Retinal pigment epithelial cell (primary cell): Measurements from ENCODE around the gene EPHB3.

Experiments
- DNase-seq: peaks from one replicate; pipeline ENCODE4 v3.0.0-alpha.2; 2010; ENCODE audit warnings: low read depth
- H3K4me3 ChIP-seq: 2 replicates; pipeline ENCODE4 v1.5.1; 2011; ENCODE audit warnings: mild to moderate bottlenecking, low read length, control low read depth, moderate library complexity
- TF ChIP-seq, protein P1 (sequence below): conservative IDR thresholded peaks from 2 replicates; pipeline ENCODE4 v1.5.1; 2011; ENCODE audit warnings: low read depth, low read length, control low read depth, inconsistent platforms

Gene EPHB3

DNA sequence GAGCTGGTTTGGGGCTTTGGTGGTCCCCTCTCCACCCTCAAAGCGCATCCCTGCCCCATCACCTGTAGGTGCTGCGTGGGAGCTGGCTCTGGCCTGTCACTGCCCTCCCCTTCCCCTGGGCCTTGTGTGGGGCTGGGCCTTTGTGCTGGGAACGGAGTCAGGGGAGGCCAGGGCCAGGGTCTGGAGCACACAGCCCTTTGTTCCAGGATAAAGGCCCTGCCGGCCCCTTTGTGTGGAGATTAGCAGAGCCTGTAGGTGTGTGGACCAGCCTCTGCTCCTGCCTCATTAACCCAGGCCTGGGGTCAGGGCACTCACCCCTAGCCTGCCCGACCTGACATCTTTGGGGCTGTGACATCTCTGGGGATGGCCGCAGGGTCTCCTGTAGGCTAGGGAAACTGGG is 8.9 kb downstream of the EPHB3 start:
- no peak for DNase-seq
- H3K4me3 ChIP-seq = no peak overlapping the region
- TF ChIP-seq, protein P1, sequence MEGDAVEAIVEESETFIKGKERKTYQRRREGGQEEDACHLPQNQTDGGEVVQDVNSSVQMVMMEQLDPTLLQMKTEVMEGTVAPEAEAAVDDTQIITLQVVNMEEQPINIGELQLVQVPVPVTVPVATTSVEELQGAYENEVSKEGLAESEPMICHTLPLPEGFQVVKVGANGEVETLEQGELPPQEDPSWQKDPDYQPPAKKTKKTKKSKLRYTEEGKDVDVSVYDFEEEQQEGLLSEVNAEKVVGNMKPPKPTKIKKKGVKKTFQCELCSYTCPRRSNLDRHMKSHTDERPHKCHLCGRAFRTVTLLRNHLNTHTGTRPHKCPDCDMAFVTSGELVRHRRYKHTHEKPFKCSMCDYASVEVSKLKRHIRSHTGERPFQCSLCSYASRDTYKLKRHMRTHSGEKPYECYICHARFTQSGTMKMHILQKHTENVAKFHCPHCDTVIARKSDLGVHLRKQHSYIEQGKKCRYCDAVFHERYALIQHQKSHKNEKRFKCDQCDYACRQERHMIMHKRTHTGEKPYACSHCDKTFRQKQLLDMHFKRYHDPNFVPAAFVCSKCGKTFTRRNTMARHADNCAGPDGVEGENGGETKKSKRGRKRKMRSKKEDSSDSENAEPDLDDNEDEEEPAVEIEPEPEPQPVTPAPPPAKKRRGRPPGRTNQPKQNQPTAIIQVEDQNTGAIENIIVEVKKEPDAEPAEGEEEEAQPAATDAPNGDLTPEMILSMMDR = no peak

DNA sequence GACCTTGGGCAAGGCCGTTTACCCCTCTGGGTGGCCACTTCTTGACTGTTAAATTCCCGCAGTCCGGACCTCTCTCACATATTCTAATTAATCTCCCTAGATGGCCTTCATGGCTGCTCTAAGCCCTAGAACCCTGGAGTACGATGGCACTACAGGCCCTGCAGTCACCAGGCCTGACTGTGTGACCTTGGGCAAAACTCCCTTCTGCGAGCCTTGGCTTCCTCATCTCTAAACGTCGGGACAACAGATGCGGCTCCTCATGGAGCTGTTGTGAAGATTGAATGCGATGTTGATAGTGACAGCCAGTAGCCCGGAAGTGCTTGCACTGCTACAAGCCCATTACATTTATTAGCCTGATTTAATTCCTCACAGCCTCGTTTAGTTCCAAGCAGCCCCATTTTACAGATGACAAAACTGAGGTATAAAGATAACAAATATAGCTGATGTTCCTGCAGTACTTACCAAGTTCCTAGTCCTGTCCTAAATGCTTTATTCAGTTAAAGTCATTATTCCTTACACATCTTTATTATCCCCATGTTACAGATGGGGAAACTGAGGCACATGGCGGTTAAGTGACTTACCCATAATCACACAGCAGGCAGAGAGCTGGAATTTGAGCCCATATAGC is 10.3 kb downstream of the EPHB3 start:
- H3K4me3 ChIP-seq = no peak overlapping the region
- no peak for DNase-seq
- TF ChIP-seq, protein P1 = no peak

- no peak for DNase-seq
- TF ChIP-seq, protein P1 = no peak
- H3K4me3 ChIP-seq = no peak overlapping the region
Observed at GRCh38 chr3:184572633-184573270, 11.2 kb downstream of the EPHB3 start.

GRCh38 chr3:184574515-184575417 is 13.2 kb downstream of the EPHB3 start:
- DNase-seq = no peak
- TF ChIP-seq, protein P1 = peak; percentile 5
- H3K4me3 ChIP-seq = no peak overlapping the region

DNA sequence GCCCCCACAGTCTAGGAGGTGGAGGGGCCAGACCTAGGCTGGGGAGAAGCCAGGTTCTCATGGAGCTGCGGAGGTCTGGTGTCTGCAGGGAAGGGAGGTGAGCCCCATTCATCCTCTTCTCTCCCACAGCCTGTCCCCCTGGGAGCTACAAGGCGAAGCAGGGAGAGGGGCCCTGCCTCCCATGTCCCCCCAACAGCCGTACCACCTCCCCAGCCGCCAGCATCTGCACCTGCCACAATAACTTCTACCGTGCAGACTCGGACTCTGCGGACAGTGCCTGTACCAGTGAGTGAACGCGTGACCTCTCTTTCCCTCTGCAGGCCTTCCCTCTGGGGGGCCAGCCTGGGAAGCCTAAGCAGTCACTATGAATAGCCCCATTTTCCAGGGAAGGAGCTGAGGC is 14.1 kb downstream of the EPHB3 start:
- DNase-seq = no peak
- no peak overlapping the region for H3K4me3 ChIP-seq
- TF ChIP-seq, protein P1 = no peak

DNA sequence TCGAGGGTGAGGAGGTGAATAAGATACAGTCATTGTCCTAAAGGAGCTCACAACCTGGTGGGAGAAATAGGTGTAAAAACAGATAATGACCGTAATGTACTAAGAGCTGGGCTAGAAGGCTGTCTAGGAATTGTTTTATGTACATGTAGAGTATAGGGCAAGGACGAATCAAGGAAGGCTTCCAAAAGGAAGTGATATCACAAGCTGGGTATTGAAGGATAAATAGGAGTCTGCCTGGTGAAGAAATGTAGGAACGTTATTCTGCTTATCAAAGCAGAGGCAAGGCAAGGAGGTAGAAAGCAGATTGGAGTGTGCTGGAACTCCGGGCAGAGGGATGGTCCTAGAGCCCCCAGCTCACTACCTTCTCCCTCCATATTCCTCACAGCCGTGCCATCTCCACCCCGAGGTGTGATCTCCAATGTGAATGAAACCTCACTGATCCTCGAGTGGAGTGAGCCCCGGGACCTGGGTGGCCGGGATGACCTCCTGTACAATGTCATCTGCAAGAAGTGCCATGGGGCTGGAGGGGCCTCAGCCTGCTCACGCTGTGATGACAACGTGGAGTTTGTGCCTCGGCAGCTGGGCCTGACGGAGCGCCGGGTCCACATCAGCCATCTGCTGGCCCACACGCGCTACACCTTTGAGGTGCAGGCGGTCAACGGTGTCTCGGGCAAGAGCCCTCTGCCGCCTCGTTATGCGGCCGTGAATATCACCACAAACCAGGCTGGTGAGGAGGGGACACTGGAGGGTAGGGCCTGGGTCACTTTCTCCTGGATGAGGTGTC is 15.1 kb downstream of the EPHB3 start:
- DNase-seq = no peak
- H3K4me3 ChIP-seq = no peak overlapping the region
- TF ChIP-seq, protein P1 = no peak
